ENCODE results near the gene SOS2.

- TF ChIP-seq, protein P1, sequence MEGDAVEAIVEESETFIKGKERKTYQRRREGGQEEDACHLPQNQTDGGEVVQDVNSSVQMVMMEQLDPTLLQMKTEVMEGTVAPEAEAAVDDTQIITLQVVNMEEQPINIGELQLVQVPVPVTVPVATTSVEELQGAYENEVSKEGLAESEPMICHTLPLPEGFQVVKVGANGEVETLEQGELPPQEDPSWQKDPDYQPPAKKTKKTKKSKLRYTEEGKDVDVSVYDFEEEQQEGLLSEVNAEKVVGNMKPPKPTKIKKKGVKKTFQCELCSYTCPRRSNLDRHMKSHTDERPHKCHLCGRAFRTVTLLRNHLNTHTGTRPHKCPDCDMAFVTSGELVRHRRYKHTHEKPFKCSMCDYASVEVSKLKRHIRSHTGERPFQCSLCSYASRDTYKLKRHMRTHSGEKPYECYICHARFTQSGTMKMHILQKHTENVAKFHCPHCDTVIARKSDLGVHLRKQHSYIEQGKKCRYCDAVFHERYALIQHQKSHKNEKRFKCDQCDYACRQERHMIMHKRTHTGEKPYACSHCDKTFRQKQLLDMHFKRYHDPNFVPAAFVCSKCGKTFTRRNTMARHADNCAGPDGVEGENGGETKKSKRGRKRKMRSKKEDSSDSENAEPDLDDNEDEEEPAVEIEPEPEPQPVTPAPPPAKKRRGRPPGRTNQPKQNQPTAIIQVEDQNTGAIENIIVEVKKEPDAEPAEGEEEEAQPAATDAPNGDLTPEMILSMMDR (IDR thresholded peaks at IDR 0.05; ENCODE audit: low read length) = no peak
- TF ChIP-seq EZH2 (optimal IDR thresholded peaks at IDR 0.05; ENCODE audit: low read depth, low read length) = no peak
These were observed 82.6 kb downstream of the SOS2 start for GRCh38 chr14:50148799-50149198.

All from MM.1S (cell line).